AG10803 (cell line): Measurements from ENCODE around the gene CD19.
"Not testable (repeated sequence)": the region's sequence is repeated elsewhere in the genome, so short reads cannot be mapped to it uniquely, and the experiment has no call there.

ENCODE experiments used
- DNase-seq: peaks from one replicate; pipeline ENCODE4 v3.0.0; 2010; ENCODE audit warnings: low read depth
- H3K4me3 ChIP-seq: 2 replicates; pipeline ENCODE4 v1.5.1; 2011; ENCODE audit warnings: mild to moderate bottlenecking, low read length, control low read depth
- TF ChIP-seq, protein P1 (sequence below): conservative IDR thresholded peaks from 2 replicates; pipeline ENCODE4 v1.5.1; 2011; ENCODE audit warnings: mild to moderate bottlenecking, low read length, control low read depth, inconsistent platforms

The CD19 gene

DNA sequence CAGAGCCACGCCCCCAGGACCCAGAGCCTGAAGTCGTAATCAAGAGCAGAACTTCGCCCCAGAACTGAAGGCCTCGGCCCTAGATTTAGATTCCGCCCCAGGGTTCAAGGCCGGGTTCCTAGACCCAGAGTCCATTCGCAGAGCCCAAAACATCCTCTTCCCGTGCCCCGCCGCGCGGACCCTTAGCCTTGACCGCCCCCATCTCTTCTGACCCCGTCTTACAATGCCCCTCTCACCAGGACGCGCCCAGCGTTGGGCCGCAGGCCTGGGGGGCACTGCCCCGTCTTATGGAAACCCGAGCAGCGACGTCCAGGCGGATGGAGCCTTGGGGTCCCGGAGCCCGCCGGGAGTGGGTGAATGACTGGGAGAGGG lies 5.0 kb downstream of the CD19 start:
- TF ChIP-seq, protein P1, sequence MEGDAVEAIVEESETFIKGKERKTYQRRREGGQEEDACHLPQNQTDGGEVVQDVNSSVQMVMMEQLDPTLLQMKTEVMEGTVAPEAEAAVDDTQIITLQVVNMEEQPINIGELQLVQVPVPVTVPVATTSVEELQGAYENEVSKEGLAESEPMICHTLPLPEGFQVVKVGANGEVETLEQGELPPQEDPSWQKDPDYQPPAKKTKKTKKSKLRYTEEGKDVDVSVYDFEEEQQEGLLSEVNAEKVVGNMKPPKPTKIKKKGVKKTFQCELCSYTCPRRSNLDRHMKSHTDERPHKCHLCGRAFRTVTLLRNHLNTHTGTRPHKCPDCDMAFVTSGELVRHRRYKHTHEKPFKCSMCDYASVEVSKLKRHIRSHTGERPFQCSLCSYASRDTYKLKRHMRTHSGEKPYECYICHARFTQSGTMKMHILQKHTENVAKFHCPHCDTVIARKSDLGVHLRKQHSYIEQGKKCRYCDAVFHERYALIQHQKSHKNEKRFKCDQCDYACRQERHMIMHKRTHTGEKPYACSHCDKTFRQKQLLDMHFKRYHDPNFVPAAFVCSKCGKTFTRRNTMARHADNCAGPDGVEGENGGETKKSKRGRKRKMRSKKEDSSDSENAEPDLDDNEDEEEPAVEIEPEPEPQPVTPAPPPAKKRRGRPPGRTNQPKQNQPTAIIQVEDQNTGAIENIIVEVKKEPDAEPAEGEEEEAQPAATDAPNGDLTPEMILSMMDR: no peak
- no peak for DNase-seq
- no peak overlapping the region for H3K4me3 ChIP-seq

DNA sequence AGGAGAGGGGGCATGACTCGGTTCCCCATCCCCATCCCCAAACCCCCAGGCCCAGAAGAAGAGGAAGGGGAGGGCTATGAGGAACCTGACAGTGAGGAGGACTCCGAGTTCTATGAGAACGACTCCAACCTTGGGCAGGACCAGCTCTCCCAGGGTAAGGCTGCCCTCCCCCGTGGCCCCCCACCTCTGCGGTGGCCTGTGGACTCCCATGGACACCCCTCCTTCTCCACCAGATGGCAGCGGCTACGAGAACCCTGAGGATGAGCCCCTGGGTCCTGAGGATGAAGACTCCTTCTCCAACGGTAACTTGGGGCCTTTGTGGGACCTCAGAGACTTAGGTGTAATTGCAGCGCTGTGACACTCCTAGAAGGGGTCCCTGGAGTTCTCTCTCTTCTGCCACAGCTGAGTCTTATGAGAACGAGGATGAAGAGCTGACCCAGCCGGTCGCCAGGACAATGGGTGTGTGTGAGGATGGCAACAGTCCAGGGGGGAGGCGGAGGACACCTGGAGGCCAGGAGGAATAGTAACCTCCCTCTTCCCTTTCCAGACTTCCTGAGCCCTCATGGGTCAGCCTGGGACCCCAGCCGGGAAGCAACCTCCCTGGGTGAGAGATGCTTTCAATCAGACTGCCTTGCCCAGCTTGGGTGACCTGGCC lies 5.6 kb downstream of the CD19 start:
- DNase-seq: no peak
- TF ChIP-seq, protein P1: no peak
- H3K4me3 ChIP-seq: no peak overlapping the region

DNA sequence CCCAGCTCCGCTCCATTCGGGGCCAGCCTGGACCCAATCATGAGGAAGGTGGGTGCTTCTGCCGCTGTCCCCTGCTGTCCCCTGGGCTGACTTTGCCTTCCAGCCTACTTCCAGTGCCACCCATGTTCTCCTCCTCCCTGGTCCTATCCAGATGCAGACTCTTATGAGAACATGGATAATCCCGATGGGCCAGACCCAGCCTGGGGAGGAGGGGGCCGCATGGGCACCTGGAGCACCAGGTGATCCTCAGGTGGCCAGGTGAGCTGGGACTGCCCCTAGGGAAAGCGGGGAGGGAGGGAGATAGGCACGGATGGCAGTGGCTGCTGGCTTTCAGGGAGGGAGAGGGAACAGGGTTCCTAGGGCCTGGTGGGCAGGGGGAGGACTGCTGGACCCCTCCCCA lies 7.0 kb downstream of the CD19 start:
- TF ChIP-seq, protein P1: no peak
- DNase-seq: no peak
- H3K4me3 ChIP-seq: no peak overlapping the region

DNA sequence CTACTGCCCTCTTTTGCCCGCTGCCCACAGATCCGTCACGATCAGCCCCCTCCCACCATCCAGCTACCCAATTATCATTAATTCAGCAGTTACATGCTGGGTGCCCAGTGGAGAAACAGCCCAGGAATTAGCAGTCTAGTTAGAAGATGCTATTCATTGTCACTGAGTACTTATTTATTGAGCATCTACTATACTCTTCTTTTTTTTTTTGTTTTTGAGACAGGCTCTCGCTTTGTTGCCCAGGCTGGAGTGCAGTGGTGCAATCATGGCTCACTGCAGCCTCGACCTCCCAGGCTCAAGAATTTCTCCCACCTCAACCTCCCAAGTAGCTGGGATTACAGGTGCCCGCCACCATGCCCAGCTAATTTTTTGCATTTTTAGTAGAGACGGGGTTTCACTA lies 8.1 kb downstream of the CD19 start:
- DNase-seq, H3K4me3 ChIP-seq: not testable (repeated sequence)

DNA sequence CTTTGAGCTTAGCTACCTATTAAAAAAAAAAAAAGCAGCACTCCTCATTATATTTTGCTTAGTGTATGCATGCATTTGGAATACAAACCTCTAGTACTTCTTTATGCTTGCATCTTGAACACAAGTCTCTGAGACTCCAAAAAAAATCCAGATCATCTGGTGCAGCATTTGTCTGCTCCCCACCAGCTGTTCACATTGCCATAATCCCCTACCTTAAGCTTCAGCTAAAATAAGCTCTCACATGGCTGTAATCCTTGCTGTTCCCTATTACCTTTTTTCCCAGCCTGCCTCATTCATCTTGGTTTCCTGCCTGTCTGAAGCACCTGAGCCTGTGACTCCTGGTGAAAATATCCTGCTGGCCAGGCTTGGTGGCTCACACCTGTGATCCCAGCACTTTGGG lies 11.5 kb downstream of the CD19 start:
- no peak overlapping the region for H3K4me3 ChIP-seq
- TF ChIP-seq, protein P1: no peak
- no peak for DNase-seq

DNA sequence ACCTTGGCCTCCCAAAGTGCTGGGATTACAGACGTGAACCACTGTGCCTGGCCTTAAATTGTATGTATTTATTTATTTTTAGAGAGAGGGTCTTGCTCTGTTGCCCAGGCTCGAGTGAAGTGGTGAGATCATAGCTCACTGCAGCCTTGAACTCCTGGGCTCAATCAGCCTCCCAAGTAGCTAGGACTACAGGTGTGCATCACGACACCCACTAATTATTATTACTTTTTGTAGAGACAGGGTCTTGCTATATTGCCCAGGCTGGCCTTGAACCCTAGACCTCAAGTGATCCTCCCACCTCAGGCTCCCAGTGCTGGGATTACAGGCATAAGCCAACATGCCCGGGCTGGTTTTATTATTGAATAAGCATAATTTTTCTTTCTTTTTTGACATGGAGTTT lies 14.9 kb downstream of the CD19 start:
- no peak overlapping the region for H3K4me3 ChIP-seq
- TF ChIP-seq, protein P1: no peak
- DNase-seq: no peak

DNA sequence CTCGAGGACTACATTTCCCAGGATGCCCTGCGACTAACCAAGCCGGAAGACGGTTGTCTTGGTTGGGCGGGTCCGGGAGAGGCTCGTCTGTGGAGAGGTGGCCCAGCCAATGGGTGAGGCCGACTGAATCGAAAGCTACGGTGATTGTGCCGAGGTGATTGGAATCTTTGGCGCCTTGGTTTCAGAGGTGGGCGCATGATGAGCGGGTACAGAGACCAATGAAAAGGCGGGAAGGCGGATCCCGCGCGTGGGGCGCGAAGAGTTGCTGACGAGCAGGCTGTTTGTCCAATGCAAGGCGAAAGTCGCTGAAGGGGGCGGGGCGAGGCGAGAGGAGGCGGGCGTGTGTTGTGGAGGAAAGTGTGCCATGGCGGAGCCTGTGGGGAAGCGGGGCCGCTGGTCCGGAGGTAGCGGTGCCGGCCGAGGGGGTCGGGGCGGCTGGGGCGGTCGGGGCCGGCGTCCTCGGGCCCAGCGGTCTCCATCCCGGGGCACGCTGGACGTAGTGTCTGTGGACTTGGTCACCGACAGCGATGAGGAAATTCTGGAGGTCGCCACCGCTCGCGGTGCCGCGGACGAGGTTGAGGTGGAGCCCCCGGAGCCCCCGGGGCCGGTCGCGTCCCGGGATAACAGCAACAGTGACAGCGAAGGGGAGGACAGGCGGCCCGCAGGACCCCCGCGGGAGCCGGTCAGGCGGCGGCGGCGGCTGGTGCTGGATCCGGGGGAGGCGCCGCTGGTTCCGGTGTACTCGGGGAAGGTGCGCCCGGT lies 19.1 kb downstream of the CD19 start, which contains the start of gene NFATC2IP:
Gene NFATC2IP, plus strand, starts transcription at position 290 of the 762 bp plus-strand sequence. Its CDS starts 75 bp downstream, at position 365.
- H3K4me3 ChIP-seq: peak within 1 kb of the TSS; percentile 74
- TF ChIP-seq, protein P1: no peak
- peak; percentile 100 for DNase-seq
